ENCODE data around the gene PDE4D. TPM values are rescaled to one million over a fixed set of nuclear protein-coding genes. Genes with fewer than 3 reads are reported as not detected.

Gene PDE4D
- total RNA-seq, 1 donor from 2014 or later = 28.2 TPM

DNA sequence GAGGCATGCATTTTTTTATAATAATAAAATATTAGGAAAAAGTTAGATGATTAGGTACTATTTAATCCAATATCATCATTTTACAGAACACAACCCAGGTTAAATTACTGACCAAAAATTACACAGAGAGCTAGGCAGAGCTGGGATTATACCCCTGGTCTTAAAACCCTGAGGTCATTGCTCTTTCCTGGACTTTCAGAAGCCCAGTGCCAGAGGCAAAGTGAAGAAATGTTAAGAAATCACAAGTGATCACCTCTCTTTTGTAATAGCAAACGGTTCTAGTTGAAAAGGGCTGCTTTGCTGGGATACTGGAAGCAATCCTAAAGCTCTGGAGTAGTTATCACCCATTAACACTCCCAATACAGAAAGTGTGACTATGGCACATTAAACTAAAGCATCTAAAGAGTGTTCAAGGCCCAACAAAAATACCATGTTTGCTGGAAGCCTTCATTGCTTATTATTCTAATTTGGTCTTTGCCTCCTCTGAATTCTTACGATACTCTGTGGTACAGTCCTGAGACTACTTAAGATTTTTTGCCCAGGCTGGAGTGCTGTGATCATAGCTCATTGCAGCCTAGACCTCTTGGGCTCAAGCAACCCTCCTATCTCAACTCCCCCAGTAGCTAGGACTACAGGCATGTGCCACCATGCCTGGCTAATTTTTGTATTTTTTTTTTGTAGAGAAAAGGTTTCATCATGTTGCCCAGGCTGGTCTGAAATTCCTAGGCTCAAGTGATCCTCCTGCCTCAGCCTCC, 734.7 kb downstream of the PDE4D start:
- Mint-ChIP-seq H3K36me3 (ENCODE audit: low read depth) (no peaks in the 10 kb centered on the region), H3K4me1 (no peaks in the 10 kb centered on the region), H3K27ac (no peak overlapping the region), H3K9me3 (no peaks in the 10 kb centered on the region), H3K27me3 (no peaks in the 10 kb centered on the region), H3K4me3 (no peak overlapping the region)
- intact Hi-C loops (cut with micrococcal nuclease) = no loop called here
- ATAC-seq (ENCODE audit: low read depth) (no peak), DNase-seq (no peak)
- TF ChIP-seq, protein P1, sequence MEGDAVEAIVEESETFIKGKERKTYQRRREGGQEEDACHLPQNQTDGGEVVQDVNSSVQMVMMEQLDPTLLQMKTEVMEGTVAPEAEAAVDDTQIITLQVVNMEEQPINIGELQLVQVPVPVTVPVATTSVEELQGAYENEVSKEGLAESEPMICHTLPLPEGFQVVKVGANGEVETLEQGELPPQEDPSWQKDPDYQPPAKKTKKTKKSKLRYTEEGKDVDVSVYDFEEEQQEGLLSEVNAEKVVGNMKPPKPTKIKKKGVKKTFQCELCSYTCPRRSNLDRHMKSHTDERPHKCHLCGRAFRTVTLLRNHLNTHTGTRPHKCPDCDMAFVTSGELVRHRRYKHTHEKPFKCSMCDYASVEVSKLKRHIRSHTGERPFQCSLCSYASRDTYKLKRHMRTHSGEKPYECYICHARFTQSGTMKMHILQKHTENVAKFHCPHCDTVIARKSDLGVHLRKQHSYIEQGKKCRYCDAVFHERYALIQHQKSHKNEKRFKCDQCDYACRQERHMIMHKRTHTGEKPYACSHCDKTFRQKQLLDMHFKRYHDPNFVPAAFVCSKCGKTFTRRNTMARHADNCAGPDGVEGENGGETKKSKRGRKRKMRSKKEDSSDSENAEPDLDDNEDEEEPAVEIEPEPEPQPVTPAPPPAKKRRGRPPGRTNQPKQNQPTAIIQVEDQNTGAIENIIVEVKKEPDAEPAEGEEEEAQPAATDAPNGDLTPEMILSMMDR (IDR thresholded peaks at IDR 0.05) = no peak
- ChIA-PET CTCF (no interaction called here), POLR2A (no interaction called here)

DNA sequence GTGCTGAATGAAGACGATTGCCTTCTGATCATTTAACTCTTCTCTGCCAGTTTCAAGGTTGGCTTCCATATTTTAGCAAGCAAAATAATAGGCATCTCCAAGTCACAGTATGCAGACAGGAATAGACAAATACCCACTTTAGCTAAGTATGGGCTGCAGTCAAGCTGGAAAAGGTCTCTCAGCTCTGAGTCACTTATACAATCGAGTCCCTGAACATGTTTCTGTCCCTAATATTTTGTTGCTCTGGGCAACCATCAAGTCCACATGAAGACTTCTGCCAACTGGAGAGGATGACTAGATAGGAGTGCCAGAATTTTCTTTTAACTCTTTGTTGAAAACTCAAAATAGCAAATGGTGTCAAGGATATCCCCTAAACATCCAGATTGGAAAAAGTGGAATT, 735.4 kb downstream of the PDE4D start:
- Mint-ChIP-seq H3K4me3 (no peak overlapping the region), H3K36me3 (ENCODE audit: low read depth) (no peaks in the 10 kb centered on the region), H3K9me3 (no peaks in the 10 kb centered on the region), H3K4me1 (no peaks in the 10 kb centered on the region), H3K27me3 (no peaks in the 10 kb centered on the region), H3K27ac (no peak overlapping the region)
- ChIA-PET POLR2A (no interaction called here), CTCF (no interaction called here)
- TF ChIP-seq, protein P1 (IDR thresholded peaks at IDR 0.05) = no peak
- DNase-seq = no peak
- intact Hi-C loops (cut with micrococcal nuclease) = no loop called here
- no peak for ATAC-seq (ENCODE audit: low read depth)

DNA sequence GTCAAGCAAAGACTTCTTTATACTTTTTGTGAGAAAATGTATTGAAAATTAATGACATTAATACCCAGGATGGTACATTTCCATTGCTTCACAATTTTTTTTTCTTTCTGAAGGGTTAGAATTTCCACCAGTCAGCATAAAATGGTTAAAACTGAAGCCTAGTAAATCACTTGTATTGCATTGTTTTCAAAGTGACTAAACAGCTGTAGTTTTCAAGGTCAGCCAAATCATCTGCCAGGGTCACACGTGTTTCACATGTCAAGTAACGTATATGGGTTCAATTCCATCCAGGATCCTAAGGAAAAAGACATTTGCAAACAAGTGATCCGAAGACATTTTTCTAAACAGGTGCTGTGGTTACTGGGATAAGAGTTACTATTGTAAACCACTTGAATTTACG, 736.5 kb downstream of the PDE4D start:
- no peaks in the 10 kb centered on the region for H3K27me3 Mint-ChIP-seq
- H3K4me1 Mint-ChIP-seq = no peaks in the 10 kb centered on the region
- H3K4me3 Mint-ChIP-seq = no peak overlapping the region
- H3K27ac Mint-ChIP-seq = no peak overlapping the region
- no peak for ATAC-seq (ENCODE audit: low read depth)
- POLR2A ChIA-PET = no interaction called here
- intact Hi-C loops (cut with micrococcal nuclease) = no loop called here
- no peaks in the 10 kb centered on the region for H3K36me3 Mint-ChIP-seq (ENCODE audit: low read depth)
- H3K9me3 Mint-ChIP-seq = no peaks in the 10 kb centered on the region
- TF ChIP-seq, protein P1 (IDR thresholded peaks at IDR 0.05) = no peak
- CTCF ChIA-PET = no interaction called here
- DNase-seq = no peak

DNA sequence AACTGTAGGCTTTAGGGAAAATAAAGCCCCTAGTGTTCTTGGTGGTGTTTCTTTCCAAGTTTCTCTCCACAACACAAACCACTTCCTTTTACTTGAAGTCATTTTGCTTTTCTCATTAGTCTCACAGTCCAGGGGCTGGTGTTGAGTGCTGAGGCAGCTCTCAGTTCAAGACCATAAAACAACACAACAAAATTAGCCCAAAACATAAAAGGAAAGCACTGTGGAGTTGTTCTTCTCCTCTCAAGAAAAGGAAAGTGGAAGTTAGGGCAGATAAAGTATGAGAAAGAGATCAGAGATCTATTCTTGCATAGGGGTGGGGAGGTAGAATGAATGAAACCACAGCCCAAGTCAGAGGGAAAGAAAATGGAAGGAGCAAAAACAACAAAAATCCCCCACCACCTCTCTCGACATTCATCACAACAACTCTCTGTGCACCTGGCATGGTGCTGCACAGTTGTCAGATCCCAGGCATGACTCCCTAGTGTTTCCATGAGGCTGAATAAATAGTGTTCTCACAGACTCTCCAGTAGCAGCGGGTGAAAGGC, 740.8 kb downstream of the PDE4D start:
- CTCF ChIA-PET = no interaction called here
- H3K4me1 Mint-ChIP-seq = no peaks in the 10 kb centered on the region
- H3K36me3 Mint-ChIP-seq (ENCODE audit: low read depth) = no peaks in the 10 kb centered on the region
- ATAC-seq (ENCODE audit: low read depth) (no peak), DNase-seq (no peak)
- H3K27ac Mint-ChIP-seq = no peak overlapping the region
- intact Hi-C loops (cut with micrococcal nuclease) = no loop called here
- no peak overlapping the region for H3K4me3 Mint-ChIP-seq
- H3K9me3 Mint-ChIP-seq = no peaks in the 10 kb centered on the region
- no peaks in the 10 kb centered on the region for H3K27me3 Mint-ChIP-seq
- TF ChIP-seq, protein P1 (IDR thresholded peaks at IDR 0.05) = no peak
- POLR2A ChIA-PET = no interaction called here

DNA sequence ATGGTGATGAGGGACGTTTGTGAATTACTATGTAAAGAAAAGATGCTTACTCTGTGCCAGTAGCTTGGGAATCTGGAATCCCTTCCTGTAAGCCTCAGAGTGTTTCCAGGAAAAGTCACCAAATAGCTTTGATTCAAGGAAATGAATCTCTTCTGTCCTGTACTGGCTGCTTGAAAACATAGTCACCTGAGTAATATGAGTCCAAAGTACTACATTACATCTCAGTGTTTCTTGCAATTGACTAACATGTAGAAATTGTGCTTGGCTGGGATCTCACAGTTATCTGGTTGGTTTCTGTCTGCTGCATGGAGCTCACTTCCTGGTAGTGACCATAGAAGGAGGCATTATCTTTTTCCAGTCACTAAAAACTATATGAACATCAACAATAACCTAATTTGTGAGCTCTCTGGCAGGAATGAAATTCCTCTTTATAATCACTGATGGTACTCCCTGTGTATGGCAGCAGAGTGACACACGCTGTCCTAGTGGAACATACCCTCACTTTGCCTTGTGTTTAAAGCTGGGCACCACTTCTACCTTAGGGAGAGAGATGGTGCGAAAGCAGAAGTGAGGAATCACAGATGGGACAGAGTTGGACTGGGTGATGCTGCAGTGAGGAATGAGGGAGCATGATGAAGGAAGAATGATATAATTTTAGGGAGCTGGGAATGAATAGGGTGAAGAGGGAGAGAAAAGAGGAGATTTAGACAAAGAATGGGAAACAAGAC, 742.2 kb downstream of the PDE4D start:
- ATAC-seq (ENCODE audit: low read depth) (no peak), DNase-seq (no peak)
- Mint-ChIP-seq H3K36me3 (ENCODE audit: low read depth) (no peaks in the 10 kb centered on the region), H3K27ac (no peak overlapping the region), H3K9me3 (no peaks in the 10 kb centered on the region), H3K27me3 (no peaks in the 10 kb centered on the region), H3K4me1 (no peaks in the 10 kb centered on the region), H3K4me3 (no peak overlapping the region)
- POLR2A ChIA-PET = no interaction called here
- CTCF ChIA-PET = interaction anchor here (1.0 kb wide), 1 partner anchor 23 kb away, joined by 3 read pairs; no protein-coding TSS in a partner anchor
- intact Hi-C loops (cut with micrococcal nuclease) = no loop called here
- TF ChIP-seq, protein P1 (IDR thresholded peaks at IDR 0.05) = no peak
